ENCODE results near the gene CETP.

Gene CETP

DNA sequence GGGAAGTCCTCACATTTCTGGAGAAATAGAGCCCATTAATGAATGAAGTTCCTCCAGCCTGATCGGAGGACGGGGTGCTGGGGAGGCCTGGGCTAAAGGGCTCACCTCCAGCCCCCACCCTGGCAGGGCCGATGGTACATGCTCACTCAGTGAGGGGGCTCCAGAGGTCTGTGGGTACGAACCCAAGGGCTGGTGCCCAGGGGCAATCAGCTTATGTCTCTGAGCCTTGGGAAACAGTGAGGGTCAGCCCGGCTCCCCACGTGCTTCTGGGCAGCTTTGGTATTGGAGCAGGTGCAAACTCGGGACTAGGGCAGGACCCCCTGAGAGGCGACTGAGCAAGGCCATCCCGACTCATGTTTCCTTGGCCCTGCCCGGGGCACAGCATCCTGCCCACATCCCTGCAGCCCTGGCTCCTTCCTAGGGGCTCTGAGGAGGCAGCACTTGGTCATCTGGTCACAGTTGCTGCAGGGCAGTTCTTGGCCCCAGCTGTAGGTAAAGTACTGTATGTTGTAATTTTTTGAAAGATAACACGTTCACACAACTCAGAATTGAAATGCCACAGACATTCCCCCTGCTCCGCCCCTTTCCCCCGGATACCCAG is 969 bp upstream of the CETP start:
- H3K4me3 ChIP-seq (ENCODE audit: low read depth, low read length), result no peak overlapping the region
- no peak for DNase-seq (ENCODE audit: low read depth)
- TF ChIP-seq, protein P1, sequence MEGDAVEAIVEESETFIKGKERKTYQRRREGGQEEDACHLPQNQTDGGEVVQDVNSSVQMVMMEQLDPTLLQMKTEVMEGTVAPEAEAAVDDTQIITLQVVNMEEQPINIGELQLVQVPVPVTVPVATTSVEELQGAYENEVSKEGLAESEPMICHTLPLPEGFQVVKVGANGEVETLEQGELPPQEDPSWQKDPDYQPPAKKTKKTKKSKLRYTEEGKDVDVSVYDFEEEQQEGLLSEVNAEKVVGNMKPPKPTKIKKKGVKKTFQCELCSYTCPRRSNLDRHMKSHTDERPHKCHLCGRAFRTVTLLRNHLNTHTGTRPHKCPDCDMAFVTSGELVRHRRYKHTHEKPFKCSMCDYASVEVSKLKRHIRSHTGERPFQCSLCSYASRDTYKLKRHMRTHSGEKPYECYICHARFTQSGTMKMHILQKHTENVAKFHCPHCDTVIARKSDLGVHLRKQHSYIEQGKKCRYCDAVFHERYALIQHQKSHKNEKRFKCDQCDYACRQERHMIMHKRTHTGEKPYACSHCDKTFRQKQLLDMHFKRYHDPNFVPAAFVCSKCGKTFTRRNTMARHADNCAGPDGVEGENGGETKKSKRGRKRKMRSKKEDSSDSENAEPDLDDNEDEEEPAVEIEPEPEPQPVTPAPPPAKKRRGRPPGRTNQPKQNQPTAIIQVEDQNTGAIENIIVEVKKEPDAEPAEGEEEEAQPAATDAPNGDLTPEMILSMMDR (IDR thresholded peaks at IDR 0.05; ENCODE audit: insufficient read depth, low read depth, low read length, missing control alignments), result no peak

DNA sequence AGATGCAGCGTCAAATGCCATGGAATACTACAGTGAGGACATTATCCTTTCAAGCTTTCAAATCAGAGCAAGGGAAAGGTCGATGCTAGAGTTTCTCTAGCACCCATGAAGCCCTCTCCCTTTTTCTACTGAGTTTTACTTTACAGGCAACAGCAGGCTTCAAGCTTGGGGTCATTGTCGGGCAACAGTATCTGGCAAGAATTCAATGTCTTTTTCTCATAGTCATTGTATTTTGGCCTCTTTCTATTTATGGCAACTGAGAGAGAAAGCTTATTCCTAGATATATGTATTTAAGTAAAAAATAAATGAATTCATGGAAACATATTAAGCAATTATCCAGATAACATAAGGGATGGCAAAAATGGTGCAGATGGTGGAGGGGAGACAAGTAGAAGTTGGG is 364 bp upstream of the CETP start:
- no peak for DNase-seq (ENCODE audit: low read depth)
- TF ChIP-seq, protein P1 (IDR thresholded peaks at IDR 0.05; ENCODE audit: insufficient read depth, low read depth, low read length, missing control alignments), result no peak

DNA sequence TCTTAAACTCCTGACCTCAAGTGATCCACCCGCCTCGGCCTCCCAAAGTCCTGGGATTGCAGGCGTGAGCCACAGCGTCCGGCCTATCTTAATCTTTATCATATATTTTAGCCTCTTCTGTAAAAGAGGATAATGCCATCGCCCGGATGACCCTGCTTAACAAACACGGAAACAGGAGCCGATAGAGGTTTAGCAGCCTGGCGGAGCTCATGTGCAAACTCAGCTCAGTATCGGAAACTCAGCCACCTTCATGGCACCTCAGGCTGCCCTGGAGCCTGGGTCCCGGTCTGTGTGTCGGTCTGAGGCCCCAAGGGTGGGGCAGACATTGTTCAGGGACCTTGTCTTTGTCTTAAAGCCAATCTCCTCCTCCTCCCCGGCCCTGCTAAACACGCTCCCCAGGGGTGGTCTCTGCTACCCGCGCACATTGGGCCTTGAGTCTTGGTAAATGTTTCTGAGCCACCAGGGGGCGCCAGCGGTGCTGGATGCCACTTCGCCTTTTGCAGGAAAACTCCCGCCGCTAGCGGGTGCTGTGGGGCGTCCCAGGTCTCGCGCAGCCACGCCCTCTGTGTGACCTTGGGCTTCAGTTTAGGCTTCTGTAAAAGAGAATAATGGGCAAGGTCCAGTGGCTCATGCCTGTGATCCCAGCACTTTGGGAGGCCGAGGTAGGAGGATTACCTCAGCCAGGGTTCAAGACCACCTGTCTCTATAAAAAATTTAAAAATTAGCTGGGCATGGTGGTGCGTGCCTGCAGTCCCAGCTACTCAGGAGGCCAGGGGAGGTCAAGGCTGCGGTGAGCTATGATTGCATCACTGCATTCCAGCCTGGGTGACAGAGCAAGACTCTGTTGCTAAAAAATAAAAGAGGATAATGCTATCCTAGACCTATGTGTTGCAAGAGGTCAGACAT is 2.7 kb downstream of the CETP start:
- DNase-seq (ENCODE audit: low read depth), result peak; percentile 95
- TF ChIP-seq, protein P1 (IDR thresholded peaks at IDR 0.05; ENCODE audit: insufficient read depth, low read depth, low read length, missing control alignments), result peak; percentile 99
- H3K4me3 ChIP-seq (ENCODE audit: low read depth, low read length), result no peak overlapping the region

More for the DNA sequence above, 364 bp upstream of the CETP start:
- H3K4me3 ChIP-seq (ENCODE audit: low read depth, low read length), result no peak overlapping the region

DNA sequence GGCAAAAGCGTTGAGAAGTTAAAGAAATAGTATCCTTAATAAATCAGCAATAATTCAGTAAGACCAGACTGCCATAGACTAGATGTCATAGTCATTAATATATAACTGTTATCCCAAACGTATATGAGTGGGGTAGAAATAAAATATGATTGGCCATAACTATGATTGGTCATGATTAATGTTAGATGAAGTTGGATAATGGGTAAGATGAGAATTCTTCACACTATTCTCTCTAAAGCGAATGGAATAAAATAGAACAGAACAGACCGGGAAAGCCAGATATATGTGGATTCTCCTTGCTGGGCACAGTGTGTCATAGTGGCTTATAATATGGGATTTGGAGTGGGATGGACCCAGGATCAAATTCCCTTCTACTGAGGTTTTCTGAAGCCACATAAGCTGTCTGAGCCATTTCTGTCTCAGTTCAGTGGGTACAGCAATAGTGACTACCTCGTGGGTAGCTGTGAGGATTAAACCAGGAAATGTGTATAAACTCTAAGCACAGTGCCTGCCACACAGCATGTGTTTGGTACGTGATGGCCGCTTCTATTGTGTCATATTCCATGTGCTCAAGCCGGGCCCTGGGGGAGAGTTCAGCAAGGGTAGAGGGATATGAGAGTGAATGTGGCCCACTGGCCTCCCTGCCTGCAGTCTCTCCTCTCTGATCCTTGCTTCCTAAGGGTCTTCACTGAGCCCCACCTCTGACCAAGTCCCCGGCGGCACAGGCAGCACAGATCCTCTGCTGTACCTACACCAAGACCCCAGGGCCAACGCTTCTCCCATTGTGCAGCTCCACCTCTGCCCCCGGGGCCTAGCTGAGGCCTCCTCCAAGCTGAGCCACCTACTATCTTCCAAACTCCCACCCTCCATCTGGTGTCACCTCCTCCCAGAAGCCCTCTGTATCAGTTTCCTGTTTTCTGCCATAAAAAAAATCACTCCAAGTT is 3.7 kb downstream of the CETP start:
- DNase-seq (ENCODE audit: low read depth), result no peak
- H3K4me3 ChIP-seq (ENCODE audit: low read depth, low read length), result no peak overlapping the region
- TF ChIP-seq, protein P1 (IDR thresholded peaks at IDR 0.05; ENCODE audit: insufficient read depth, low read depth, low read length, missing control alignments), result no peak

DNA sequence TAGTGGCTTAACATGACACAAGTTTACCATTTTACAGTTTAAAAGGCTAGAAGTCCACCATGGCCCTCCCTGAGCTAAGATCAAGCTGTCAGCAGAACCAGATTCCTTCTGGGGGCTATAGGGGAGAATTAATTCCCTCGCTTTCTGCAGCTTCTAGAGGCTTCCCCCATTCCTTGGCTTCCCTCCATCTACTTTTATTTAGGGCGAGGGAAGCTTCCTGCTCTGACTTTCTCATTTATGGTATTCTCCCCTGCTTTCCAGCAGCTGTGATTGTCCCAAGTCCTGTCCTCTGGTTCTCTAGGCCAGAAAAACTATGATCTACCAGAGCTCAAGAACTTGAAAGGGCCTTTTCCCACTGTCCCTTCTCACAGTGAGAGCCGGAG is 4.3 kb downstream of the CETP start:
- TF ChIP-seq, protein P1 (IDR thresholded peaks at IDR 0.05; ENCODE audit: insufficient read depth, low read depth, low read length, missing control alignments), result no peak
- no peak overlapping the region for H3K4me3 ChIP-seq (ENCODE audit: low read depth, low read length)
- DNase-seq (ENCODE audit: low read depth), result no peak

DNA sequence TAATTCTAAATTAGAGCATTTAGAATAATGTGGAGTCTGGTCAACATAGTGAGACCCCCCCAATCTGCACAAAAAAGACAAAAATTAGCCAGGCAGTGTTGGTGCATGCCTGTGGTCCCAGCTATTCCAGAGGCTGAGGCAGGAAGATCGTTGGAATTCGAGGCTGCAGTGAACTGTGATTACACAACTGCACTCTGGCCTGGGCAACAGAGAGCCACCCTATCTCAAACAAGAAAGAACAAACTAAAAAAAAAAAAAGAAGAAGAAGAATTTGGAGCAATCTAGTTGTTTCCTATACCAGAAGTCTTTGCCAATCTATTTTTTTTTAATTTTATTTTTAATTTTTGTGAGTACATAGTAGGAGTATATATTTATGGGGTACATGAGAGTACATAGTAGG is 6.0 kb downstream of the CETP start:
- H3K4me3 ChIP-seq (ENCODE audit: low read depth, low read length), result no peak overlapping the region
- TF ChIP-seq, protein P1 (IDR thresholded peaks at IDR 0.05; ENCODE audit: insufficient read depth, low read depth, low read length, missing control alignments), result no peak
- DNase-seq (ENCODE audit: low read depth), result no peak

Measured in GM12865 (cell line).